Astrocyte (in vitro differentiated cells and primary cell): Measurements from ENCODE around the gene PLD4. TPM values are rescaled to one million over a fixed set of nuclear protein-coding genes. Genes with fewer than 3 reads are reported as not detected.

Source experiments
- DNase-seq: peaks from one replicate; pipeline ENCODE4 v3.0.0-alpha.2; 2010; ENCODE audit warnings: low read depth
- FAIRE-seq: peaks from 2 replicates; lab custom pipeline; 2011; peaks lifted over from hg19 to GRCh38; lab: Jason Lieb, UNC
- H2AFZ ChIP-seq: 2 replicates; pipeline ENCODE4 v1.6.0; 2012; ENCODE audit warnings: low read depth, low read length, inconsistent platforms
- H3K27ac ChIP-seq: 2 replicates; pipeline ENCODE4 v1.5.1; 2011; ENCODE audit warnings: low read depth, low read length, inconsistent platforms
- H3K27me3 ChIP-seq: 2 replicates; pipeline ENCODE4 v1.6.0; 2011; ENCODE audit warnings: low read length, inconsistent platforms; ENCODE audit not compliant: insufficient read depth
- H3K36me3 ChIP-seq: 2 replicates; pipeline ENCODE4 v1.5.1; 2011; ENCODE audit warnings: low read length, inconsistent platforms; ENCODE audit not compliant: insufficient read depth
- H3K4me1 ChIP-seq: 2 replicates; pipeline ENCODE4 v1.5.1; 2011; ENCODE audit warnings: low read length, inconsistent platforms; ENCODE audit not compliant: insufficient read depth
- H3K4me2 ChIP-seq: 2 replicates; pipeline ENCODE4 v1.6.0; 2012; ENCODE audit warnings: low read length, inconsistent platforms
- H3K4me3 ChIP-seq: 2 replicates; pipeline ENCODE4 v1.5.1; 2011; ENCODE audit warnings: low read depth, mild to moderate bottlenecking, low read length, inconsistent platforms; ENCODE audit not compliant: insufficient read depth
- H3K79me2 ChIP-seq: 2 replicates; pipeline ENCODE4 v1.6.0; 2012; ENCODE audit warnings: mild to moderate bottlenecking, low read length, inconsistent platforms; ENCODE audit not compliant: insufficient read depth
- H3K9ac ChIP-seq: 2 replicates; pipeline ENCODE4 v1.6.0; 2012; ENCODE audit warnings: mild to moderate bottlenecking, low read length, inconsistent platforms
- H3K9me3 ChIP-seq: 2 replicates; pipeline ENCODE4 v1.5.1; 2012; ENCODE audit warnings: low read depth, mild to moderate bottlenecking, low read length, inconsistent platforms; ENCODE audit not compliant: insufficient read depth
- H4K20me1 ChIP-seq: 2 replicates; pipeline ENCODE4 v1.6.0; 2012; ENCODE audit warnings: low read length, inconsistent platforms; ENCODE audit not compliant: insufficient read depth
- H3K27ac Mint-ChIP-seq: one replicate; pipeline ENCODE4 v1.8.0; 2021; ENCODE audit warnings: mild to moderate bottlenecking, mixed read lengths; ENCODE audit not compliant: unreplicated experiment
- H3K27me3 Mint-ChIP-seq: one replicate; pipeline ENCODE4 v1.8.0; 2021; ENCODE audit warnings: low read depth, mixed read lengths; ENCODE audit not compliant: unreplicated experiment
- H3K36me3 Mint-ChIP-seq: one replicate; pipeline ENCODE4 v1.8.0; 2021; ENCODE audit warnings: low read depth, mixed read lengths; ENCODE audit not compliant: unreplicated experiment
- H3K4me1 Mint-ChIP-seq: one replicate; pipeline ENCODE4 v1.8.0; 2021; ENCODE audit warnings: low read depth, mixed read lengths; ENCODE audit not compliant: unreplicated experiment
- H3K4me3 Mint-ChIP-seq: one replicate; pipeline ENCODE4 v1.8.0; 2021; ENCODE audit warnings: mild to moderate bottlenecking, moderate library complexity, mixed read lengths; ENCODE audit not compliant: unreplicated experiment
- H3K9me3 Mint-ChIP-seq: one replicate; pipeline ENCODE4 v1.8.0; 2021; ENCODE audit warnings: mild to moderate bottlenecking, mixed read lengths; ENCODE audit not compliant: unreplicated experiment
- EZH2 ChIP-seq: IDR thresholded peaks from 2 replicates; pipeline ENCODE4 v1.6.1; 2012; ENCODE audit warnings: mild to moderate bottlenecking, low read length, inconsistent platforms; ENCODE audit not compliant: insufficient read depth
- total RNA-seq: library from RNA; stranded (reverse); gene quantifications from 2 replicates; pipeline ENCODE4 v1.2.1, GENCODE V29; 2021
- TF ChIP-seq, protein P1 (sequence below): IDR thresholded peaks from 2 replicates; pipeline ENCODE4 v1.5.1; 2011; ENCODE audit warnings: low read depth, mild to moderate bottlenecking, inconsistent platforms, low read length, moderate library complexity; ENCODE audit not compliant: insufficient read depth

Gene PLD4
- total RNA-seq, 1 donor from 2014 or later = 0.14 TPM

DNA sequence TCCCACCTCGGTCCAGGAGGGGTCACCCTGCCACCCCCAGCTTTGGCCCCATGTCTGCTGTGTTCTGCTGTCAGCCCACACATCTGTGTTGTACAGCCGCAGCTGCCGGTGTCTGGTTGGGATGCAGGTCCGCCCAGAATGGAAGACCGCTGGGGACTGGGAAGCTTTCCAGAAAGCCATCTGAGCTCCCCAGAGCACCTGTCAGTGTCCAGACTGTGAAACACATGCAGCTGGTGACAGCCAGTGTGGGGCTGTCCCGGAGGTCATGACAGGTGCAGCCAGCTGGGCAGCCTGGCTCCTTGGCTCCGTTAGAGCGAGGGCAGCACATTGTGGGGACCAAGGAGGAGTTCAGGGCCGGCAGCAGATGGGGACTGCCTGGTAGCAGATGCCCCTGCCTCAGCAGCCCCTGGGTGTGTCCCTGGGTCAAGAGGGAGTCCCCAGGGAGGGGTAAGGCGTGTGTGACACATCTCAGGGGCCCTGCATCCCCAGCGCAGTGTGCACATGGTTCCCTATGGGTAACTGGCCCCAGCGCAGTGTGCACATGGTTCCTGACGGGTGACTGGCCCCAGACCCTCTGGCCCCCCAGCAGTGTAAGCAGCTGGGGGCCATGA lies 43.2 kb upstream of the PLD4 start:
- no peak for DNase-seq
- Histone ChIP-seq H3K79me2 (no peaks in the 10 kb centered on the region), H3K4me2 (no peak overlapping the region), H4K20me1 (peaks cover 47% of the 10 kb centered on the region), H3K4me3 (no peak overlapping the region), H2AFZ (no peak overlapping the region), H3K4me1 (no peaks in the 10 kb centered on the region), H3K27ac (no peak overlapping the region), H3K9ac (no peak overlapping the region), H3K27me3 (no peaks in the 10 kb centered on the region), H3K36me3 (peaks cover 3% of the 10 kb centered on the region), H3K9me3 (no peaks in the 10 kb centered on the region)
- Mint-ChIP-seq H3K36me3 (peaks cover 5% of the 10 kb centered on the region), H3K4me1 (no peaks in the 10 kb centered on the region), H3K4me3 (no peak overlapping the region), H3K9me3 (no peaks in the 10 kb centered on the region), H3K27ac (no peak overlapping the region), H3K27me3 (no peaks in the 10 kb centered on the region)
- TF ChIP-seq, protein P1, sequence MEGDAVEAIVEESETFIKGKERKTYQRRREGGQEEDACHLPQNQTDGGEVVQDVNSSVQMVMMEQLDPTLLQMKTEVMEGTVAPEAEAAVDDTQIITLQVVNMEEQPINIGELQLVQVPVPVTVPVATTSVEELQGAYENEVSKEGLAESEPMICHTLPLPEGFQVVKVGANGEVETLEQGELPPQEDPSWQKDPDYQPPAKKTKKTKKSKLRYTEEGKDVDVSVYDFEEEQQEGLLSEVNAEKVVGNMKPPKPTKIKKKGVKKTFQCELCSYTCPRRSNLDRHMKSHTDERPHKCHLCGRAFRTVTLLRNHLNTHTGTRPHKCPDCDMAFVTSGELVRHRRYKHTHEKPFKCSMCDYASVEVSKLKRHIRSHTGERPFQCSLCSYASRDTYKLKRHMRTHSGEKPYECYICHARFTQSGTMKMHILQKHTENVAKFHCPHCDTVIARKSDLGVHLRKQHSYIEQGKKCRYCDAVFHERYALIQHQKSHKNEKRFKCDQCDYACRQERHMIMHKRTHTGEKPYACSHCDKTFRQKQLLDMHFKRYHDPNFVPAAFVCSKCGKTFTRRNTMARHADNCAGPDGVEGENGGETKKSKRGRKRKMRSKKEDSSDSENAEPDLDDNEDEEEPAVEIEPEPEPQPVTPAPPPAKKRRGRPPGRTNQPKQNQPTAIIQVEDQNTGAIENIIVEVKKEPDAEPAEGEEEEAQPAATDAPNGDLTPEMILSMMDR = no peak
- TF ChIP-seq EZH2 = no peak
- FAIRE-seq = no peak

DNA sequence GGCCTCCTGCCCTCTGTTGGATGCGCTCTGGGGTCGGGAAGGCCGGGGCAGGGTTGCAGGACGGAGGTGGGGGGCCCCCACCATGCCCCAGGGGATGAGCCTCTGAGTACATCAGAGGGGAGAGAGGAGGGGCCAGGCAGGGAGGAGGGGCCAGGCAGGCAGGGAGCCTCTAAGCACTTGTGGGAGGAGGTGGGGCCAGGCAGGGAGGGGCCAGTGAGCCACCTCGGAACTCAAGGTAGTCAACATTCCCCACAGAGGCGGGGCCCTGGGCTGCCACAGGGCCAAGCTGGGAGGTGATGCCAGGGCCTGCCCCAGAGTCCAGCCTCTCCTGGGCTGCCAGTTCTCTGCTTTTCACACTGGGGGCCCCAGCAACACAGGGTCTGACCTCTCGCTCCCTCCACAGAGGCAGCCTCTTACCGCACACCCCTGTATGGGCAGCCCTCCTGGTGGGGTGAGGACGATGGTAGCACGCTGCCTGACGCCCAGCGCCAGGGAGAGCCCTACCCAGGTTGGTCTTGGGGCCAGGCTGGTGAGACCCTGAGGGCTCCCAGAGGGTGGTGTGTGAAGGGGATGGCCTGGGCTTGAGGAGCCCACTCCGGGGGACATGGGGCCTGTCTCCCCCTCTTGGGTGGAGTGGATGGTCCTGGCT lies 42.2 kb upstream of the PLD4 start:
- no peak overlapping the region for H2AFZ ChIP-seq
- H3K4me1 ChIP-seq = no peaks in the 10 kb centered on the region
- no peak for FAIRE-seq
- no peaks in the 10 kb centered on the region for H3K27me3 Mint-ChIP-seq
- no peak overlapping the region for H3K4me3 Mint-ChIP-seq
- no peaks in the 10 kb centered on the region for H3K9me3 Mint-ChIP-seq
- no peaks in the 10 kb centered on the region for H3K27me3 ChIP-seq
- no peak overlapping the region for H3K9ac ChIP-seq
- H4K20me1 ChIP-seq = peaks cover 37% of the 10 kb centered on the region
- peaks cover 3% of the 10 kb centered on the region for H3K36me3 ChIP-seq
- H3K27ac ChIP-seq = no peak overlapping the region
- no peak overlapping the region for H3K27ac Mint-ChIP-seq
- peaks cover 5% of the 10 kb centered on the region for H3K36me3 Mint-ChIP-seq
- H3K4me1 Mint-ChIP-seq = no peaks in the 10 kb centered on the region
- H3K4me2 ChIP-seq = no peak overlapping the region
- H3K9me3 ChIP-seq = no peaks in the 10 kb centered on the region
- H3K4me3 ChIP-seq = no peak overlapping the region
- no peaks in the 10 kb centered on the region for H3K79me2 ChIP-seq
- no peak for DNase-seq
- TF ChIP-seq, protein P1 = no peak
- no peak for TF ChIP-seq EZH2

DNA sequence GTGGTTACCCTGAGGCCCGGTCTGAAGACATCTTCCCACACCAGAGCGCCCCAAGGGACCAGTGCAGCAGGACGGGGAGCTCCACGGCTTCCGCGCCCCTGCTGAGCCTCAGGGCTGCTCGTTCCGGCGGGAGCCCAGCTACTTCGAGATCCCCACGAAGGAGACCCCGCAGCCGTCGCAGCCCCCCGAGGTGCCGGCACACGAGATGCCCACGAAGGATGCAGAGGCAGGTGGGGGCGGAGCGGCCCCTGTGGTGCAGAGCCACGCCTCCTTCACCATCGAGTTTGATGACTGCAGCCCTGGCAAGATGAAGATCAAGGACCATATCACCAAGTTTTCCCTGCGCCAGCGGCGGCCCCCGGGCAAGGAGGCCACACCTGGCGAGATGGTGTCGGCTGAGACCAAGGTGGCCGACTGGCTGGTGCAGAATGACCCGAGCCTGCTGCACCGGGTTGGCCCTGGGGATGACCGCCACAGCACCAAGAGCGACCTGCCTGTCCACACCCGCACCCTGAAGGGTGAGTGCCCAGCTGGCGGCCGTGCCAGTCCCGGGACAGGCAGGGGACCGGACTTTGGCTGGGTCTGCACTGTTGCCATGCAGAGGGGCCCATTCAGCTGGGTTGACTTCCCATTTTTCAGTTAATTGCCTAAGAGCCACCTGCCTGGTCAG lies 41.6 kb upstream of the PLD4 start:
- Histone ChIP-seq H3K27ac (no peak overlapping the region), H3K9ac (no peak overlapping the region), H4K20me1 (peaks cover 32% of the 10 kb centered on the region), H2AFZ (no peak overlapping the region), H3K36me3 (peaks cover 3% of the 10 kb centered on the region), H3K27me3 (no peaks in the 10 kb centered on the region), H3K4me1 (no peaks in the 10 kb centered on the region), H3K9me3 (no peaks in the 10 kb centered on the region), H3K79me2 (no peaks in the 10 kb centered on the region), H3K4me3 (no peak overlapping the region), H3K4me2 (no peak overlapping the region)
- H3K27me3 Mint-ChIP-seq = no peaks in the 10 kb centered on the region
- FAIRE-seq (no peak), DNase-seq (no peak)
- no peaks in the 10 kb centered on the region for H3K4me1 Mint-ChIP-seq
- H3K27ac Mint-ChIP-seq = no peak overlapping the region
- no peak overlapping the region for H3K4me3 Mint-ChIP-seq
- H3K9me3 Mint-ChIP-seq = no peaks in the 10 kb centered on the region
- H3K36me3 Mint-ChIP-seq = peaks cover 5% of the 10 kb centered on the region
- TF ChIP-seq EZH2 = no peak
- TF ChIP-seq, protein P1 = no peak
